ENCODE data around the gene EMC7.
"Not testable (repeated sequence)": the region's sequence is repeated elsewhere in the genome, so short reads cannot be mapped to it uniquely, and the experiment has no call there.

EMC7 gene

GRCh38 chr15:34084086-34084485 lies 17.6 kb downstream of the EMC7 start:
- peak; percentile 84 for DNase-seq

DNA sequence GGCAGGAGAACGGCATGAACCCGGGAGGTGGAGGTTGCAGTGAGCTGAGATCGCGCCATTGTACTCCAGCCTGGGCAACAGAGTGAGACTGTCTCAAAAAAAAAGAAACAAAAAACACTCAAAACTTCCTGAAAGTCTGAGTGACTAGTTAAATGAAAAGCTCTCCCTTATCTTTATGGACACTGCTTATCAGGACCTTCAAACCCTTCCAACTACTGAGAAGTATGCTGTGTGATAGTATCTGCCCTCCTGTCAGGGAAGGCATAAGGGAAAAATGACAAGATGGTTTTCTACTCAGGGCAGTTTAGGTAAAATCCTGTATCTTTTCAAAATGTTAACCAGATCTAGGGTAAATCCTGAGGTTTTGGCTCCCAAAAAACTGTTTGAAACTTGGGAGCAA lies 21.8 kb downstream of the EMC7 start:
- DNase-seq: no peak

- no peak for DNase-seq
Observed at GRCh38 chr15:34078900-34079299, 22.8 kb downstream of the EMC7 start.

- DNase-seq: no peak
Observed at GRCh38 chr15:34076785-34077184, 24.9 kb downstream of the EMC7 start.

DNA sequence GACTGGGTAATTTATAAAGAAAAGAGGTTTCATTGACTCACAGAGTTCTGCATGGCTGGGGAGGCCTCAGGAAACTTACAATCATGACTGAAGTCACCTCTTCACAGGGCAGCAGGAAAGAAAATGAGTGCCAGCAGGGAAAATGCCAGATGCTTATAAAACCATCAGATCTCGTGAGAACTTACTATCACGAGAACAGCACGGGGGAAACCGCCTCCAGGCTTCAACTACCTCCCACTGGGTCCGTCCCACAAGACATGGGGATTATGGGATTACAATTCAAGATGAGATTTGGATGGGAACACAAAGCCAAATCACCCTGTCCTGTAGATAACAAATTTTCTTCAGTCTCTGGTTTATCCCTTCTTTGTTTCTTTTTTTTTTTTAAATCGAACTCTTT lies 31.7 kb downstream of the EMC7 start:
- no peak for DNase-seq

DNA sequence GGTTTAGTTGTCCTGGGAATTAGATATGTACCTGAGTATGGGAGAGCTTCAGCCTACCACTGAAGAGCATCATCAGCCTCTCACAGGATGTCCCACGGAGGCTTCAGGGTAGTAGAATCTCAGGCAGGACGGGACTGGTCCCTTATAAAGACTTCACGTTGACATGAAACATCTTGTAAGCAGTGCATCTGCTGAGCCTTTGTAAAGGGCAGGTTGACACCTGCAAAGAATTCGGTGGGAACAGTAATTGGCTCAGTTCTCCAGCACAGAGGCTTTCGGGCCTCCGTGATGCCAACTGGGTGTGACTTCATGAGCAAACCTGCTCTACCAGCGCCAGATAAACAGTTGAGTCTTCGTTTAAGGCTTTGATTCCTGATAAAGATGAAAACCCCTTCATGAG lies 35.7 kb downstream of the EMC7 start:
- DNase-seq: no peak

DNA sequence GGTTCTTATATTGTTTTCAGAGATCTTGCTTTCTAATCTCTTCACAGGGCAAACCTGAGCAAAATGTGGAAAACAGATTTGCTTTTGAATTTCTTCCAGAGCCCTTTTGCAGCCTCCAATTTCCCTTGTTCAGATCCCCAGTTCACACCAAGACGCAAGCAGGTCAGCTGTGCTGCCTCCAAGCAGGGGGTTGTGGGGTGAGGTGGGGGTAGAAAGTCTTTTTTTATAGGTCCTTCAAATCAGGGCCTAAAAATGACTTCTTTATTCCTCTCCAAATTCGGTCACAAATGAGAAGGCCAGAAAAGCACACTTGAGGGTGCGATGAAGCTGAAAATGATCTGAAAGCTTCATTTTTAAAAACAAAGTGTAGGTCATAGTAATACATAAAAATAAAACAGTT lies 36.4 kb downstream of the EMC7 start:
- no peak for DNase-seq

DNA sequence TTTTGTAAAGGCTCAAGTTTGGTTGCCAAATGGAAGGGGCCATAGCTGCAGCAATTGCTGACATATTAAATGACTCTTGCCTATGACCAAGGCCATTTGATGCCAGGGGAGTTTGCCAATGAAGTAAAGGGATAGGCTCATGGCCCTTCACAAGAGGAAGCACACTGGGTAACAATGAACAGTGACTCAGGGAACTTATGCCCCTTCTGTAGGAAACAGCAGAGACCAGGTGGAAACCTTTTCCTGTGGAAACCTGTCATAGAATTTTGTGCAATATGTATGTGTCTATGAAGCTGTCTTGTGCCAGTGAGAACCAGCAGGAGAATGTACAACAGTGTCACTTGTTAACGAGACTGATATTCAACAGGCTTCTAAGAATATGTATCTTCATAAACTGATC lies 37.2 kb downstream of the EMC7 start:
- DNase-seq: no peak

DNA sequence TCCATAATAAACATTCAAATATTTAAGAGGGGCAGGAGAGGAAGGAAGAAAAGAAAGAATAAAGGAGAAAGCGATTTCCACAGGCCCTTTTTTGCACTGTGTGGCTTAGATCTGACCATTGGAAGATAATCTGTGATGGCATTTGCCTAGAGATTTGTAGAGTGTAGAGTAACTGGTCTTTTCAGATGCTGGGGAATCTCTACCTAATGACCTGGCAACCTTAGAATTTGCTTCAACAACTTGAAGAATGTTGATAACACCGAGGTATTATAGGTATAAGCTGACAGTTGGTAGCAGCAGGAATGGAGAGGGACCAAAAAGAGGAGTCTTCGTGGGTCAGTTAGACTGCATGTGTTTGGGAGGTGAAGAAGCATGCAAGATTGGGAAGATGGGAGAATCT lies 41.7 kb downstream of the EMC7 start:
- no peak for DNase-seq

GRCh38 chr15:34059476-34059875 lies 42.2 kb downstream of the EMC7 start:
- DNase-seq: no peak

- DNase-seq: no peak
Observed at GRCh38 chr15:34056911-34057310, 44.8 kb downstream of the EMC7 start.

DNA sequence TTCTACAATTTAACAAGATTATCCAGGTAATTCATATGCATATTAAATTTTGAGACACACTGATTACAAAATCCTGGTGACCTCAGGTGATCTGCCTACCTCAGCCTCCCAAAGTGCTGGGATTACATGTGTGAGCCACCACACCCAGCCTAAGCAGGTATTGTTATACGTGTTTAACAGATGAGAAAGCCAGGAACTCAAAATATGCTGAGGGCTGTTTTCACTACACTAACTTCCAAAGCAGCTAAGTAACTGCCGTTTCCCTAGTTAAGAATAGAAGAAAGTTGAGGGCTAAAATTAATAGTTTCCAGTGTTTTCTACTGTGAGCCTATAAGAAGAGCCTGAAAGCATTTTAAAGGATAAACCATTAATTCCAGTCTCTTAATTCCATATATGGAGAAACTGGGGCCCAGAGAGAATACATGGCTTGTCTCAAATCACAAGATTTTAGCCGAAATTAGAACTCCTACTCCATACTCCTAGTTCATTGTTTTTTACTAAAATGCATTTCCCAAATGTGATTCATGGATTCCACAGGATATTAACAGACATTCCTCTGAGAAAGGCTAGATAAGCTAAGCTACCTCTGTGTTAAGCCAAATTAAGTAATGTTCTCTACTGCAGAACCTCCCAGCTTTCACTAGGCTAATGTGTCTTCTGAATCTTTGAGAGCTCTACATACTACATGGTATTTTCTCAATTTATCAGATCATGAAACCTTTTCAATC lies 45.6 kb downstream of the EMC7 start:
- DNase-seq: peak; percentile 82

- DNase-seq: no peak
Observed at GRCh38 chr15:34054081-34054707, 47.5 kb downstream of the EMC7 start.

- not testable (repeated sequence) for DNase-seq
Observed at GRCh38 chr15:34050385-34050784, 51.3 kb downstream of the EMC7 start.

GRCh38 chr15:34049112-34049511 lies 52.5 kb downstream of the EMC7 start:
- DNase-seq: peak; percentile 76

- DNase-seq: no peak
Observed at GRCh38 chr15:34047893-34048775, 53.5 kb downstream of the EMC7 start.

DNA sequence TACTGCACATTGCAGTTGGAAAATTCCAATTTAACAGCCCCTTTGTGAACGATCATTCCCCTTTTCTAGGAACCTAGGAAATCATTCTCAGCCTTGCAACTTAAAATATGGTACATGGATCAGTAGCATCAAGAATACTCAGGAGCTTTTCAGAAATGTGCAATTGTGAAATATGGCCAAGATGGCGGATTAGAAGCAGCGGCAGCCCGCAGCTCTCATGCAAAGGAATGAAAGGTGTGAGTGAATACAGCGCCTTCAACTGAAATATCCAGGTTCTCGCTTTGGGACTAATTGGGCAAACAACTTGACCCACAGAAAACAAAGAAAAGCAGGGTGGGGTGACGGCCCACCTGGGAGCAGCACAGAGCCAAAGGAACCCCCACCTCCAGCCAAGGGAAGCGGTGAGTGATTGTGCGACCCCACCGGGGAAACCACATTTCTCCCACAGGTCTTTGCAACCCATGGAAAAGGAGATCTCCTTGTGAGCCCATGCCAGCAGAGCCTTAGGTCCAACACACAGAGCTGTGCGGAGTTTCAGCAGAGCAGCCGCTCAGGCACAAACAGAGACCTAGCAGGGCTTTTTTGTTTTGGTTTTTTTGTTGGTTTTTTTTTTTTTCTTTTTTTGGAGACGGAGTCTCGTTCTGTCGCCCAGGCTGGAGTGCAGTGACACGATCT lies 55.1 kb downstream of the EMC7 start:
- DNase-seq: no peak

- no peak for DNase-seq
Observed at GRCh38 chr15:34043813-34044212, 57.8 kb downstream of the EMC7 start.

DNA sequence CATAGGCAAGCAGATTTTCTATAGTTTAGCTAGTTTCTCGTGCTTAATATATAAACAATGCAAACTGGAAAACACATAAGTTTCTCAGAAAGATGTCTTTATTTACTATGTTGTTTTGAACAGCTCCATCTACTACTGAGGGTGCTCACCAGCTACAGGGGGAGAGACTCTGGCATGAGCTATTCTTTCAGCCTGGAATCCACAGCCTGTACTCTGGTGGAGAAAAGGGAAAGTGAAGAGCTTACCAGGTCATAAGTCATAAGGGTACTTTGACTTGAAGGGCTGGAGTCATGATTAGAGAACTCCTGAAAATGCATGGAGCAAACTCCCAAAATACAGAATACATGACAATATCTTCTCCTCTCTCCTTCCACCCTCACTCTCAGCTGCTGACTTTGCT lies 58.3 kb downstream of the EMC7 start:
- no peak for DNase-seq

DNA sequence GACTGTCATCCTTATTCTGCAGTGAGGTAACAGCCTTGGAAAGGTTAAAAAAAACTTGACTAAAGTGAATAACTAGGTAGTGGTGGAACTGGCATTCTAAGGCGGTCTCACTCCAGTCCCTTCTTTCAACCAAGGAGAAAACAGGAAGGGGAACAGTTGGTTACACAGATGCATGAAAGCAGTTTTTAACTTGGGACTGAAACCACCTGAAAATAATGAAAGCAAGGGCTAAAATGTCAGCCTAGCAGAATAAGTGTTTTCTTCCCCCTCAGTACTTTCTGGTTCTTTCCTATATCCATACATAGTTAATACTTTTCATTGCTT lies 61.9 kb downstream of the EMC7 start:
- DNase-seq: no peak

- DNase-seq: peak; percentile 56
Observed at GRCh38 chr15:34038871-34039789, 62.5 kb downstream of the EMC7 start, which contains the start of gene AVEN. Gene AVEN (minus strand): TSS chr15:34039204. CDS start chr15:34039046, 158 bp downstream.

Measured in HCEC 1CT (cell line).